Transverse colon (tissue), 4 donors: Measurements from ENCODE around the gene MFSD12. TPM values are rescaled to one million over a fixed set of nuclear protein-coding genes. Genes with fewer than 3 reads are reported as not detected.

Experiments
- DNase-seq: peaks from one replicate; pipeline ENCODE4 v3.0.0-alpha.2; 2019
- H3K27ac ChIP-seq, 4 donors: fragments of 200-600 bp; sonication (generic); 2 replicates each; pipeline ENCODE4 v1.5.1; 2016 to 2018; ENCODE audit warnings: inconsistent platforms in 4 of 4
- H3K27me3 ChIP-seq: fragments of 200-600 bp; sonication (generic); 2 replicates; pipeline ENCODE4 v1.5.1; 2017; ENCODE audit warnings: inconsistent platforms
- H3K36me3 ChIP-seq, 4 donors: fragments of 200-600 bp; sonication (generic); 2 replicates each; pipeline ENCODE4 v1.5.1; 2017 to 2019; ENCODE audit warnings: inconsistent platforms in 4 of 4
- H3K4me1 ChIP-seq, 4 donors: fragments of 200-600 bp; sonication (generic); 2 replicates each; pipeline ENCODE4 v1.5.1; 2017 to 2020; ENCODE audit warnings: inconsistent platforms in 4 of 4
- H3K4me3 ChIP-seq, 4 donors: fragments of 200-600 bp; sonication (generic); 1 replicate in 1 of 4; 2 replicates in 3 of 4; pipeline versions ENCODE4 v1.5.1 to v1.6.1; 2017 to 2019; ENCODE audit warnings: inconsistent platforms in 4 of 4
- H3K9me3 ChIP-seq, 2 donors: fragments of 200-600 bp; sonication (generic); 2 replicates each; pipeline ENCODE4 v1.5.1; 2017 to 2019; ENCODE audit warnings: inconsistent platforms in 2 of 2
- EP300 ChIP-seq: sonication (generic); formaldehyde crosslinking; IDR thresholded peaks from one replicate; pipeline ENCODE4 v1.6.1; 2017; ENCODE audit warnings: antibody characterized with exemption, low read depth
- POLR2A ChIP-seq: fragments of 450-650 bp; IDR thresholded peaks from one replicate; pipeline ENCODE4 v1.6.1; 2016; ENCODE audit warnings: antibody characterized with exemption, mild to moderate bottlenecking, moderate library complexity
- POLR2AphosphoS5 ChIP-seq, 3 donors: sonication (generic); formaldehyde crosslinking; IDR thresholded peaks; one replicate each; pipeline ENCODE4 v1.6.1; 2016; ENCODE audit warnings: antibody characterized with exemption in 3 of 3
- WGBS, 2 donors: methylation state at CpG; one replicate each; pipeline ENCODE4 v1.1.5; 2018; ENCODE audit warnings: low coverage in 1 of 2; 5-methylcytosine and 5-hydroxymethylcytosine counted together
- in situ Hi-C, 4 donors: fragments of 200-750 bp; cut with MboI; loops; one replicate each; pipeline versions ENCODE4 v1.15.0 to v1.15.1; 2017; ENCODE audit warnings: low sequenced_read_pairs in 3 of 4, low pct_ligation_motif_present in 1 of 4, low pct_unique_long_range_greater_than_20kb in 1 of 4
- intact Hi-C: fragments of 100-400 bp; cut with DNase I; formaldehyde crosslinking; loops from one replicate; pipeline ENCODE4 v1.15.1; 2023; ENCODE audit warnings: low total_unique reads
- total RNA-seq, 4 donors: library from RNA; depleted of rRNA; stranded (reverse); fragments of >200 nt; gene quantifications; one replicate each; pipeline ENCODE4 v1.1.0, GENCODE V29; 2016
- TF ChIP-seq, protein P1 (sequence below), 5 experiments: fragments of 200-600 bp in 3 of 5; fragments of 450-650 bp in 2 of 5; sonication (generic) in 3 of 5; IDR thresholded peaks; 1 replicate in 2 of 5; 2 replicates in 3 of 5; pipeline ENCODE4 v1.5.1; 2016 to 2017; ENCODE audit warnings: antibody characterized with exemption in 5 of 5, inconsistent platforms in 3 of 5, mild to moderate bottlenecking in 2 of 5, moderate library complexity in 1 of 5

Gene MFSD12
- total RNA-seq, 4 donors from 2014 or later: 35.2 to 214 (median 49.2) TPM

DNA sequence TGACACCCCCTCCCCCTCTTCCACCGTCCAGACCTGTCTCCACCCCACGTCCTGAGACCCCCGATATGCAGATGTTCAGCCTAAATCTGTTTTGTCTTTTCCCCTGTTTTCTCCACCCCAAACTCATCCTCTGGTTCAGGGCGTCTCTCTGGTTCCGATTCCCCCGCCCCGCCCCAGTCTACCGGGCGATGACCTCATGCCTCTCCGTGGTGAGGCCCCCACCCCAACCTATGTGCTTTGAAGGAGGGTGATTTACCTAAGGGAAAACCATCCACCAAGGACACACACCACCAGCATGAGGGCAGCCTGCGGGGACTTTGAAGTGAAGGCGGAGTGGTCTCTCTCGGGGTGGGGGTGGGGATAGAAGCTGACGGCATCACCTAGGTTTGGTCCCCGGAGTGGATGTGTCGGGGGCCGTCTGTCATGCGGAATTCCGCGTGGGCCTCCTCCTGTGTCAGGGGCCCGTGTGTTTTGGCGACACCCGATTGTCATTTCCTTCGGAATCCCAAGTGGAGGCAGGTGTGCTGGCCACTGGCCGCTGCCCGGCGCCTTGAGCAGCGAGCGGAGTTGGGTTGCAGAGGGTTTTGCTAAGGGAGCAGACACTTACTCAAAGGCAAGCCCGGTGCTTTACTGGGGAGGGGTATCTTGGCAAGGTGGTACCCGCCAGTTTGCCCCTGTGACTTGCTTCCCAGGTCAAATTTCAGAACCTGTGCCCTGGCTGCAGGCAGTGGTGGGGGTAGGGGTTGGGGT is 49.8 kb downstream of the MFSD12 start:
- H3K36me3 ChIP-seq: no peaks in the 10 kb centered on the region
- in situ Hi-C loops: no loop called here
- peak overlapping the region; percentile 95 to 99 (median 98) for H3K4me3 ChIP-seq
- peaks cover 5 to 23% (median 14%) of the 10 kb centered on the region in 4 donors for H3K4me1 ChIP-seq
- WGBS, 2 donors: 28 to 51% methylated on average over 7 to 31 of the region's 31 CpGs
- no peaks in the 10 kb centered on the region for H3K27me3 ChIP-seq
- TF ChIP-seq POLR2A: no peak
- TF ChIP-seq EP300: no peak
- TF ChIP-seq, protein P1, sequence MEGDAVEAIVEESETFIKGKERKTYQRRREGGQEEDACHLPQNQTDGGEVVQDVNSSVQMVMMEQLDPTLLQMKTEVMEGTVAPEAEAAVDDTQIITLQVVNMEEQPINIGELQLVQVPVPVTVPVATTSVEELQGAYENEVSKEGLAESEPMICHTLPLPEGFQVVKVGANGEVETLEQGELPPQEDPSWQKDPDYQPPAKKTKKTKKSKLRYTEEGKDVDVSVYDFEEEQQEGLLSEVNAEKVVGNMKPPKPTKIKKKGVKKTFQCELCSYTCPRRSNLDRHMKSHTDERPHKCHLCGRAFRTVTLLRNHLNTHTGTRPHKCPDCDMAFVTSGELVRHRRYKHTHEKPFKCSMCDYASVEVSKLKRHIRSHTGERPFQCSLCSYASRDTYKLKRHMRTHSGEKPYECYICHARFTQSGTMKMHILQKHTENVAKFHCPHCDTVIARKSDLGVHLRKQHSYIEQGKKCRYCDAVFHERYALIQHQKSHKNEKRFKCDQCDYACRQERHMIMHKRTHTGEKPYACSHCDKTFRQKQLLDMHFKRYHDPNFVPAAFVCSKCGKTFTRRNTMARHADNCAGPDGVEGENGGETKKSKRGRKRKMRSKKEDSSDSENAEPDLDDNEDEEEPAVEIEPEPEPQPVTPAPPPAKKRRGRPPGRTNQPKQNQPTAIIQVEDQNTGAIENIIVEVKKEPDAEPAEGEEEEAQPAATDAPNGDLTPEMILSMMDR (IDR thresholded peaks at IDR 0.05): no peak
- no peak for TF ChIP-seq POLR2AphosphoS5 (IDR thresholded peaks at IDR 0.05)
- H3K9me3 ChIP-seq: no peaks in the 10 kb centered on the region
- intact Hi-C loops: no loop called here
- peak overlapping the region; percentile 88 to 97 (median 94) for H3K27ac ChIP-seq
- DNase-seq: peak; percentile 46

DNA sequence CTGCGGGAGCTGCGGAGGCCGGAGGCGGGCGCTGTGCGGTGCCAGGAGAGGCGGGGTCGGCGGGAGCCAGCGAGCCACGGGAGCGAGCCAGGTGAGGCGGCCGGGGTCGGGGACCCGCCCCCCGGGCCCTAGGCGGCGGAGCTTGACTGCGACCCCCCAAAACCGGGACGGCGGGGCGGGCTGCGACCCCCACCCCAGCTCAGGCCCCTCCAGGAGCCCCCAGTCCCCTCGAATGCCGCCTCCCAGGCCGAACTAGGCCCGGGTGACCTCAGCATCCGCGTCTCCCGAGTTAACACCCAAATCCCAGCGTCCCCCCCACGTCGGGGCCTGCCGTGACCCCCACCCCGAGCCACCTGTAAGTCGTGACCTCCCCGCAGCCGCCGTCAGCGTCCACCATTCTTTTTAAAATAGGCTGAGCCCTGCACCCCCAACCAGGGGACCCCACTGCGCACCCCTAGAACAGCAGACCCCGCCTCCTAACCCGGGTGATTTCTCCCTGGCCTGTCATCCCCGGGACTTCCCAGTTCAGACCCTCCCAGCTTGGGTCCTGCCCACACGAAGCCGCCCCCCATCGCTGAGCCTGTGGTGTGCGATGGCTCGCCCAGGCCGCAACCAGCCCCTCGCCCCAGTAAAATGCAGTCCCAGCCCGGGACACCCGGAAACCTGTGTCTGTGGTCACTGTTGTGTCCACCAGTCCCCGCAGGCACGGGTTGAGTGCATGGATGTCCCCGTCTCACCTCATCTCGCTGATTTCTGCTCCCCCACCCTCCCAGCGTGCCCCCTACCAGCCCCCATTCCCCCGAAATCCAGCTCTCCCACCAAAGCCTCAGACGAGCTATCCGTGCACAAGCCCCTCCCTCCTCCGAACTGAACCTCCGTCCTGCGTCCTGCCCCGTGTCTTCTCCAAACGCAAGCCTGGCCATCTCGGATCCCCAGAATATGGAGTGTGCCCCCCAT is 50.7 kb downstream of the MFSD12 start:
- peak overlapping the region; percentile 88 to 97 (median 94) for H3K27ac ChIP-seq
- H3K4me1 ChIP-seq: peaks cover 5 to 23% (median 14%) of the 10 kb centered on the region in 4 donors
- DNase-seq: peak; percentile 39
- peak overlapping the region; percentile 95 to 99 (median 98) for H3K4me3 ChIP-seq
- WGBS, 2 donors: 0 to 1% methylated on average over 6 to 46 of the region's 69 CpGs
- no peaks in the 10 kb centered on the region for H3K9me3 ChIP-seq
- no peaks in the 10 kb centered on the region for H3K27me3 ChIP-seq
- in situ Hi-C loops: no loop called here
- H3K36me3 ChIP-seq: no peaks in the 10 kb centered on the region
- intact Hi-C loops: no loop called here
- TF ChIP-seq POLR2AphosphoS5 (IDR thresholded peaks at IDR 0.05) (no peak), POLR2A (no peak), EP300 (no peak)
- TF ChIP-seq, protein P1 (IDR thresholded peaks at IDR 0.05): no peak

DNA sequence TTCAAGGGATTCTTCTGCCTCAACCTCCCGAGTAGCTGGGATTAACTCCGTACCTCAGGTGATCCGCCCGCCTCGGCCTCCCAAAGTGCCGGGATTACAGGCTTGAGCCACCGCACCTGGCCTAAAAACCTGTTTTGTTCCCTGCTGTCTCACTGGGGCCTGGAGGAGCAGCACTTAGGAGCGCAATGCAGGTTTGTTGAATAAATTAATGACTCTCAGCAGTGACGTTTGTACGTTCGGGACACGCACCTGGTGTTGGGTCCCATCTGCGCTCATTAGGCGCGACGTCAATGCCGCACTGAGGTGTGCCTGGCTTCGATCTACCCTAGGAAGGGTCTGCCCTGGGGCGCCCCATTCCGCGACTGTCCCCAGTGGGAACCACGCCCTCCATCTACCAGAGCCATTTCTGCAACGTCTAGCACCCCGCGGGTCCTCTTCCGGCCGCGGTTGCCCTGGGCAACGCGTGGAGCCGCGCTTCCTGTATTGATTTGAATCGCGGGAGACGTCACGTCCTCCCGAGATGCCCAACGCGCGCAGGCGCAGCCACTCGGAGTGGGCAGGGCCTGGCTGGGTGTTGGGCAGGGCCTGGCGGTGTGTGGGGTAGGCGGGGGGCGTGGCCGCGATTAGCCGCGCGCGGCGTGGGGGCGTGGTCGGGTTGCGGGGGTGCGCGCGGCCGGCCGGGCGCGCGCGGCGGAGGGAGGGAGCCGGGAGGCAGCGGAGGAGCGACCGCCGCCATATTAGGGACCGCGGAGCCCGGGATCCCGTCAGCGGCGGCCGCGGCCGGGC is 51.6 kb downstream of the MFSD12 start, which contains the start of gene FZR1:
TSS of gene FZR1 (plus strand) at position 714 of the 786 bp plus-strand sequence. CDS start 16,679 bp downstream, outside the sequence.
- H3K4me3 ChIP-seq: peak within 1 kb of the TSS; percentile 95 to 99 (median 98)
- no peaks in the 10 kb centered on the region for H3K9me3 ChIP-seq
- H3K36me3 ChIP-seq: no peaks in the 10 kb centered on the region
- 0 to 3% methylated on average over 2 to 38 of the region's 79 CpGs for WGBS, 2 donors
- H3K4me1 ChIP-seq: peaks cover 5 to 22% (median 16%) of the 10 kb centered on the region in 4 donors
- no peaks in the 10 kb centered on the region for H3K27me3 ChIP-seq
- in situ Hi-C loops (no loop called here), intact Hi-C loops (no loop called here)
- DNase-seq: peak; percentile 100
- TF ChIP-seq EP300 (no peak), POLR2AphosphoS5 (IDR thresholded peaks at IDR 0.05) (peak; percentile 51 to 64 (median 62)), POLR2A (peak; percentile 61)
- TF ChIP-seq, protein P1 (IDR thresholded peaks at IDR 0.05): peak in 1 of 5 experiments; percentile 14
- peak within 1 kb of the TSS; percentile 88 to 97 (median 94) for H3K27ac ChIP-seq
